Kidney epithelial cell (primary cell): ENCODE results near the gene CCNF. TPM values are rescaled to one million over a fixed set of nuclear protein-coding genes. Genes with fewer than 3 reads are reported as not detected.
"Not testable (repeated sequence)": the region's sequence is repeated elsewhere in the genome, so short reads cannot be mapped to it uniquely, and the experiment has no call there.

Experiments
- DNase-seq: peaks from one replicate; pipeline ENCODE4 v3.0.0-alpha.2; 2010; ENCODE audit warnings: low read depth
- H3K27me3 ChIP-seq: 2 replicates; pipeline ENCODE4 v1.6.0; 2011; ENCODE audit warnings: low read length; ENCODE audit not compliant: control insufficient read depth, insufficient read depth
- H3K36me3 ChIP-seq: 2 replicates; pipeline ENCODE4 v1.5.1; 2011; ENCODE audit warnings: low read length; ENCODE audit not compliant: control insufficient read depth, insufficient read depth
- H3K4me3 ChIP-seq: 2 replicates; pipeline ENCODE4 v1.5.1; 2011; ENCODE audit warnings: low read depth, mild to moderate bottlenecking, control low read depth, low read length
- total RNA-seq: library from RNA; depleted of rRNA; stranded (reverse); fragments of >200 nt; gene quantifications from 2 replicates; pipeline ENCODE4 v1.2.3, GENCODE V29; 2015
- TF ChIP-seq, protein P1 (sequence below): IDR thresholded peaks from 2 replicates; pipeline ENCODE4 v1.5.1; 2011; ENCODE audit warnings: mild to moderate bottlenecking, moderate library complexity, low read length, control low read depth, inconsistent platforms; ENCODE audit not compliant: insufficient read depth, poor library complexity, severe bottlenecking

Gene CCNF
- total RNA-seq, 1 donor from 2014 or later = 7.4 TPM

DNA sequence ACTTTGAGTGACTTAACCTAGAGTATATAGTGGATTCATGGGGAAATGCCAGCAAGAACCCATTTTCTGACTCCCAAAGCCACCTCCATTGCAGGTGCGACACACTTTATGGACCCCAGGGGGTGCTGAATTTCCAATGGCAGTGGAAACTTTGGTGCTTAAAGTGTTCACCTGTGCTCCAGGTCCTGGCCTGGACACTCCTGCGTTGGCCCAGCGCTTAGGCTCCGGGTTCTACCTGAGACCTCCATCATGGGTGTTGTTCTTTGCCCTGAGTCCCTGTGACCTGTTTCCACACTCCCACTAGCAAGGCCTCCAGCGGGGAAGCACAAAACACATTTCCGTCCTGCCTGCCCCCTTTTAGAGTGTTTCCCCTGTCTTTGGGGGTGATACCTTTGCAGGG lies 3.0 kb downstream of the CCNF start:
- H3K27me3 ChIP-seq = no peaks in the 10 kb centered on the region
- peaks cover 3% of the 10 kb centered on the region for H3K36me3 ChIP-seq
- TF ChIP-seq, protein P1, sequence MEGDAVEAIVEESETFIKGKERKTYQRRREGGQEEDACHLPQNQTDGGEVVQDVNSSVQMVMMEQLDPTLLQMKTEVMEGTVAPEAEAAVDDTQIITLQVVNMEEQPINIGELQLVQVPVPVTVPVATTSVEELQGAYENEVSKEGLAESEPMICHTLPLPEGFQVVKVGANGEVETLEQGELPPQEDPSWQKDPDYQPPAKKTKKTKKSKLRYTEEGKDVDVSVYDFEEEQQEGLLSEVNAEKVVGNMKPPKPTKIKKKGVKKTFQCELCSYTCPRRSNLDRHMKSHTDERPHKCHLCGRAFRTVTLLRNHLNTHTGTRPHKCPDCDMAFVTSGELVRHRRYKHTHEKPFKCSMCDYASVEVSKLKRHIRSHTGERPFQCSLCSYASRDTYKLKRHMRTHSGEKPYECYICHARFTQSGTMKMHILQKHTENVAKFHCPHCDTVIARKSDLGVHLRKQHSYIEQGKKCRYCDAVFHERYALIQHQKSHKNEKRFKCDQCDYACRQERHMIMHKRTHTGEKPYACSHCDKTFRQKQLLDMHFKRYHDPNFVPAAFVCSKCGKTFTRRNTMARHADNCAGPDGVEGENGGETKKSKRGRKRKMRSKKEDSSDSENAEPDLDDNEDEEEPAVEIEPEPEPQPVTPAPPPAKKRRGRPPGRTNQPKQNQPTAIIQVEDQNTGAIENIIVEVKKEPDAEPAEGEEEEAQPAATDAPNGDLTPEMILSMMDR = no peak
- DNase-seq = no peak
- H3K4me3 ChIP-seq = no peak overlapping the region

DNA sequence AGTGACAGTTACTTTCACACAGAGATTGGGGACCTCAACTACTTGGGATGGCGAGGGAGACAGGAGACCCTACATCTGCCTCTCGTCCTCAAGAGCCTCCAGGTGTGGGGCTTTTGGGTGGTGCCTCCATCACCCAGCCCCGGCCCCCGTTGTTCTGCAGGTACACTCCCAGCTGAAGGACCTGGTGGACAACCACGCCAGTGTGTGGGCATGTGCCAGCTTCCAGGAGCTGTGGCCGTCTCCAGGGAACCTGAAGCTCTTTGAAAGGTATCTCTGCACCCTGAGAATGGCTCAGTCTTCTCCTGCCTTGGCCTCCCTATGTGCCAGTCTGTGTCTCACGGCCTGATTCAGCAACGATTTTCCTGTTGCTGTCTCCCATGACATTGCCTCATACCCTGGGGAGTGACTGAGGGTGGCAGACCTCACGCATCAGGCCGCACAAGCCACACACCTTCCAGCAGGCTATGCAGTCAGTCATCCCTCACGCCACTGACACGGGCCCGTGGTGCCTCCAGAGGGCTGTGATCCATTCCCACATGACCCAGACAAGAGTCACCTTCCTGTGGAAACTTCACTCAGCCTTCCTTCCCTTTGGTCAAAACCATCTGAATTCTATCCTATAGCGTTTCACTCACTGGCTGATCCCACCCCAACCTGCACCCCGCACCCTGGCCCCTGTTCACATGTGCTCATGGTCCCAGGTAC lies 3.7 kb downstream of the CCNF start:
- Histone ChIP-seq H3K36me3 (peaks cover 3% of the 10 kb centered on the region), H3K27me3 (no peaks in the 10 kb centered on the region), H3K4me3 (no peak overlapping the region)
- TF ChIP-seq, protein P1 = no peak
- no peak for DNase-seq

DNA sequence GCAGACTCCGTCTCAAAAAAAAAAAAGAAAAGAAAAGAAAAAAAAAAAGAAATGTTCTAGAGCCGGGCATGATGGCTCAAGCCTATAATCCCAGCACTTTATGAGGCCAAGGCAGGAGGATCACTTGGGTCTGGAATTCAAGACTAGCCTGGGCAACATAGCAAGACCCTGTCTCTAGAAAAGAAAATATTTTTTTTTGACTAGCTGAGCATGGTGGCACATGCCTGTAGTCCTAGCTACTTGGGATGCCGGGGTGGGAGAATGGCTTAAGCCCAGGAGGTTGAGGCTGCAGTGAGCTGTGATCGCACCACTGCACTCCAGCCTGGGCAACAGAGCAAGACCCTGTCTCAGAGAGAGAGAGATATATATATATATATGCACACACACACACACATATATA lies 6.0 kb downstream of the CCNF start:
- H3K36me3 ChIP-seq, DNase-seq, H3K4me3 ChIP-seq, H3K27me3 ChIP-seq: not testable (repeated sequence)

DNA sequence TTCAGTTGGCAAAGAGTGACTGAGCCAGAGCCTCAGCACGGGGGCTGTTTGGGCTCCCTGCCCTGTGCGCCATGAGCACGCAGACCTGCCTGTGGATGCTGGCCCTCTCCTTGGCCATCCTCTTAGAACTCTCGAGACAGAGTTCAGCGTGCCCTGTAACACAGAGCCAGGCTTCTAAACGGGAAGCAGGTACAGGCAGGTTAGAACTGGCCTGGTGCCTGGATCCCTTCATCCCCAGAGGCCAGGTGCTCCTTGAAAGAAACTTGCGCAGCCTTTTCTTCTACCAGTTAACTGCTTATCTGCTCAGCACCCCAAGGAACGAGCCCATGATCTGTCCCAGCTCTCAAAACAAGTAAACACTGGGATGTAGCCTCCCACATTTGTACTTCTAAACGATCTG lies 6.9 kb downstream of the CCNF start:
- Histone ChIP-seq H3K36me3 (peaks cover 3% of the 10 kb centered on the region), H3K27me3 (no peaks in the 10 kb centered on the region), H3K4me3 (no peak overlapping the region)
- DNase-seq = no peak
- TF ChIP-seq, protein P1 = no peak

DNA sequence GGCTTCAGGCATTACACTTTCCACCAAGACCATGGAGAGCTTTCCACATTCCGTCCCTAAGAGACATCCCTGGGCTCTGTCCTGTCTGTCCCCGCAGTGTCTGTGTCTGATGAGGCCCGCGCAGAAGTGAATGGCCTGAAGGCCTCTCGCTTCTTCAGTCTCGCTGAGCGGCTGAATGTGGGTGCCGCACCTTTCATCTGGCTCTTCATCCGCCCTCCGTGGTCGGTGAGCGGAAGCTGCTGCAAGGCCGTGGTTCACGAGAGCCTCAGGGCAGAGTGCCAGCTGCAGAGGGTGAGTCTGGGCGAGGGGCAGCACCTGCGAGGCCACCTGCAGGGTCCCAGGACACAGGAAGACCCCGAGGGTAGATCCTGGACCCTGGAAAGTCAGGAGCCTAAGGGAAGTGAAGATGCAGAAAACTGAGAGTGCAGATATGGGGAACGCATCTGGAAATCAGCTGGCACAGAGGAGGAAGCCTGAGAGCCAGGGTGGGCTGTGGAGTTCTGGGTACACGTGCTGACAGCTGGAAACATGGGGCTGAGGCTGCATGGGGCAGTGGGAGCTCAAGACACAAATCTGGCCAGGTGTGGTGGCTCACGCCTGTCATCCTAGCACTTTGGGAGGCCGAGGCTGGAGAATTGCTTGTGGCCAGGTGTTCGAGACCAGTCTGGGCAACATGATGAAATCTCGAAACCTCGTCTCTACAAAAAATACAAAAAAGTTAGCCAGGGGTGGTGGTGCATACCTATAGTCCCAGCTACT lies 8.0 kb downstream of the CCNF start:
- Histone ChIP-seq H3K27me3 (no peaks in the 10 kb centered on the region), H3K4me3 (no peak overlapping the region), H3K36me3 (peaks cover 3% of the 10 kb centered on the region)
- no peak for DNase-seq
- TF ChIP-seq, protein P1 = no peak

DNA sequence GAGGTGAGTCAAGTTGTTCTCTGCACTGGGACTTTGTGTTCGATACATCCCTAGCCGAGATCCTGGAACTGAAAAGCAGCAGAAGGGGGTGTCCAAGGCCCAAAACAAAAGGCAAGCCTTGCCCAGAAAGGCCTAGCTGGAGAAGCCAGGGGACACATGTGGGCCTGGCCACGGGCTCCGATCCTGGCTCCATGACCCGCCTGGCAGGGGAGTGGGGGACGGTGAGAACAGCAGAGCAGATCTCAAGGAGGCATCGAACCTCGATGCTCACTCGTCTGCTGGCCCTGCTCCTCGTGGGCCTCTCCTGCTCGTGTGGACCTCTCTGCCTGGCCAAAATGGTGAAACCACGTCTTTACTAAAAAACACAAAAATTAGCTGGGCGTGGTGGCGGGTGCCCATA lies 8.9 kb downstream of the CCNF start:
- no peak for DNase-seq
- TF ChIP-seq, protein P1 = no peak
- no peak overlapping the region for H3K4me3 ChIP-seq
- H3K27me3 ChIP-seq = no peaks in the 10 kb centered on the region
- H3K36me3 ChIP-seq = peaks cover 3% of the 10 kb centered on the region
